Right ventricle myocardium inferior (tissue), 1 donor: Measurements from ENCODE around the gene EPHA1. TPM values are rescaled to one million over a fixed set of nuclear protein-coding genes. Genes with fewer than 3 reads are reported as not detected.
"Not testable (repeated sequence)": the region's sequence is repeated elsewhere in the genome, so short reads cannot be mapped to it uniquely, and the experiment has no call there.

Experiments used
- ATAC-seq: fragments of 200-7000 bp; cut with Tn5 transposase; one replicate; pipeline ENCODE4 v1.9.1; 2020; ENCODE audit warnings: mild to moderate bottlenecking, moderate library complexity
- DNase-seq: peaks from one replicate; pipeline ENCODE4 v3.0.0; 2021; ENCODE audit errors: missing footprints
- intact Hi-C: fragments of 100-400 bp; cut with DNase I; formaldehyde crosslinking; loops from one replicate; pipeline ENCODE4 v1.11.0; 2022
- total RNA-seq: library from RNA; stranded (reverse); fragmentation: NEBNext Ultra II Directional; extraction: Animal tissue kit (Norgen Biotek cat#: 25700); gene quantifications from one replicate; pipeline ENCODE4 v1.2.1, GENCODE V29; 2021
- donor health status: DM: no; HTN: yes; CAD: no; lungs with severe emphysema.

The EPHA1 gene
- total RNA-seq, 1 donor from 2014 or later = not detected

DNA sequence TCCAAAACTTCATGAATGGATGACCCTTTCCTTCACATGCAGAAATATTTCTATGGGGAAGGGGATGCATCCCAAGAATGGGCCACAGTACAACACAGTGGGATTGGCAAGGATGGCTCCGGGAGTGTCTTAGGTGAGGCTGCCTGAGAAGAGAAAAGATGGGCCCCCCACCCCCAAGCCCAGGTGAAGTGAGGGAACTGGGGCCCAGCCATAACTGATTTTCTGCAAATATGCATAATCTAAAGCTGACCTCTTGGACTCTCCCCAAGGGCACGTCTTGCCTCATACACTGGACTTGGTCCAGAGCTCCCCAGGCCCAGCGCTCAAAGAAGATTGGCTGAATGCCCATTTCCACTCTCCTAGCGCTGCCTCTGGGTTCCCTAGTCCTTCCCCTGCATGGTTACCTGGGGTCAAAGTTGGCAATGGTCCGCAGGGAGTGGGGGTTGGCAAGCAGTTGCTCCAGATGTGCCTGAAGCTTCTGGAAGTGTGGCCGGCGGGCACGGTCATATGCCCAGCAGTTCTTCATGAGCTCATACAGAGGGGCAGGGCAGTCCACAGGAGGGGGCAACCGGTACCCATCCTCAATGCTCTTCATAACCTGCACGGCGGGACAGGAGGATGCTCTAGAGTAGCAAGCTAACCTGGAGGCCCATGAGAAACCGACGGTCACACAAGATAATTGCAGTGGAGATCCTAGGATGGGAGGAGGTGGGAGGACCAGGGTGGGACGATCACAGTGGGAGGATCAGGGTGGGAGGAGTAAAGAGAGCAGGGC, 15.2 kb downstream of the EPHA1 start:
- intact Hi-C loops = loop anchor here (10.0 kb wide), 1 partner anchor 511 kb away; the partner anchor contains the start of gene TCAF1
- DNase-seq = peak; percentile 63
- ATAC-seq = no peak

DNA sequence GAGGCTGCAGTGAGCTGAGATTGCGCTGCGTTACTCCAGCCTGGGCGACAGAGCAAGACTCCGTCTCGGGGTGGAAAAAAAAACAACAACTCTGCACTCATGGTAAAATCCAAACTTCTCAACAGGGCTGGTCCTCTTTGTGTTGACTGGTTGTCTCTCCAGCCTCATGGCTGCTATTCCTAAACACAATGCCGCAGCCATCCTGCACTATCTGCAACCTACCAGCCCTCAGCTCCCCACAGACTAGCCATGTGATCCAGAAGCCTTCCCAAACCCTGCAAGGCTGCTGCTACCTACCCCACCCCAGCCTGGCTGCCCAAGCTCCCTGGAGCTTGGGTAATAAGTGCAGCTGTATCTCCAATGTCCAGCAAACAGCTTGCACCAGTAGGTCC, 15.8 kb downstream of the EPHA1 start:
- peak; percentile 30 for DNase-seq
- ATAC-seq = no peak
- intact Hi-C loops = loop anchor here (10.0 kb wide), 1 partner anchor 512 kb away; the partner anchor contains the start of gene TCAF1

DNA sequence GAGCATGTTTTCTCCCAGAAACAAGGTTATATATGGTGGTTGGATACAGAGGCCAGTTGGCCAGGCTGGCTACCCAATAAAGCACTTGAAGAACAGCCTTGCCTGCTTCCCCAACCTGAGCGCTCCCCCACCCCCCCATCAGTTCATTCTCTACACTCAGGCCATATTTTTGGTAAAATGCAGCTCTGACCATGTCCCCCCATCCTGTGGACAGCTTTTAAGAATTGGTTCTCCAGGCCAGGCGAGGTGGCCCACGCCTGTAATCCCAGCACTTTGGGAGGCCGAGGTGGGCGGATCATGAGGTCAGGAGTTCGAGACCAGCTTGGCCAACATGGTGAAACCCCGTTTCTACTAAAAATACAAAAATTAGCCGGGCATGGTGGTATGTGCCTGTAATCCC, 16.2 kb downstream of the EPHA1 start:
- peak; percentile 11 for DNase-seq
- not testable (repeated sequence) for ATAC-seq
- intact Hi-C loops = loop anchor here (10.0 kb wide), 1 partner anchor 512 kb away; the partner anchor contains the start of gene TCAF1

- intact Hi-C loops = loop anchor here (1.0 to 10.0 kb wide), 2 partner anchors 9 to 513 kb away; partner anchors contain the start of gene TCAF1
- DNase-seq (peak; percentile 79), ATAC-seq (peak; percentile 81)
Observed at GRCh38 chr7:143391462-143392404, 16.9 kb downstream of the EPHA1 start.

DNA sequence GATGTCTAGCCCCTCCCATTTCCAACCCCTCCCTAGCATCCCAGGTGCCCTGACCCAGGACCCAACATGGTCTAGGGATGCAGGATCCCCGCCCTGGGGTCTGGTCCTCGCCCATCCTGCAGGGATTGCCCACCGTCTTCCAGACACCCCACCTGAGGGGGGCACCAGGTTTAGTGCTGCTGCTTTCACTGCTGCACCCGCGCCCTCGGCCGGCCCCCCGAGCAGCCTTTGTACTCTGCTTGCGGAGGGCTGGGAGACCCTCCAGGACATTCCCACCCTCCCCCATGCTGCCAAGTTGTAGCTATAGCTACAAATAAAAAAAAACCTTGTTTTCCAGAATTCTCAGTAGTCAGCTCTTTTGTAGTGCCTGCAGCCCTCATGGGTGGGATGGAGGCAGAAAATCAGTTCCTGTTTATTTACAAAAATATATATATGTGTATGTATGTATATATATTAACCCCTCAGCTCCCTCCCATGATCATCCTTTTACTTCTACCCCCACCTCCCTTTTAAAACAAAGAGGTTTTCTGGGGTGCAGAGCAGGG, 17.8 kb downstream of the EPHA1 start:
- intact Hi-C loops = loop anchor here (1.0 to 10.0 kb wide), 2 partner anchors 9 to 514 kb away; partner anchors contain the start of gene TCAF1
- DNase-seq = peak; percentile 68
- no peak for ATAC-seq

- ATAC-seq = no peak
- intact Hi-C loops = loop anchor here (10.0 kb wide), 1 partner anchor 515 kb away; the partner anchor contains the start of gene TCAF1
- DNase-seq = peak; percentile 55
Observed at GRCh38 chr7:143390104-143390772, 18.4 kb downstream of the EPHA1 start.

DNA sequence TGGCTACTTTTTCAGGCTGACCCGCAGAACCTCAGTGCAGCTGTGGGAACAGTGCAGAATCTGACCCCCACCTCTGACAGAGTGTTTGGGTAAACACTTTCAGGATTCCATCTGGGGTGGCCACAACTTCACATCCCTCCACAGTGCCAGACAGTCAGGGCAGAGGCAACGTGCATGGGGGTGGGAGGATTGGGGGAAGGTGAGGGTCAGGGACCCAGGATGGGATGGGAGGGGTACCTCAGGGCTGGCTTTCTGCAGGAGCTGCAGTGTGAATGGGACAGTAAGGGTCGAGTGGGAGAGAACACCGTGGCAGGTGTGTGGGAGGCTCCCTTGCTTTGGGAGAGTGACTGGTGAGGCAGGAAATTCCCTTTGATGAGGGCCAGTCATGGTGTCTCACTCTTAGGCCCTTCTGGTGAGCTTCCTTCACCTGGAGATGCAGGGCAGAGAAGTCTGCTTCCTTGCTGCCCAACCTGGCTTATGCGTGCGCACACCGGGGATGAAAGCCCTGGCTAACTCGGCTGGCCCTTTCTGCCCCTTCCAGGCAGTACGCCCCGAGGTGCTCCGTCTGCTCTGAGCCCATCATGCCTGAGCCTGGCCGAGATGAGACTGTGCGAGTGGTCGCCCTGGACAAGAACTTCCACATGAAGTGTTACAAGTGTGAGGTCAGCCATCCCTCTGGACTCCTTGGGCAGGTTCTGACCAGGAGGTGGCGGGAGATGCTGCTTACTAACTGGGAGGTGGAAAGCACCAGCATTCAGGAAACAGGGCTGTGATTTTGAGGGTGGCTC, 19.1 kb downstream of the EPHA1 start:
- no peak for DNase-seq
- no peak for ATAC-seq
- intact Hi-C loops = loop anchor here (10.0 kb wide), 1 partner anchor 515 kb away; the partner anchor contains the start of gene TCAF1

DNA sequence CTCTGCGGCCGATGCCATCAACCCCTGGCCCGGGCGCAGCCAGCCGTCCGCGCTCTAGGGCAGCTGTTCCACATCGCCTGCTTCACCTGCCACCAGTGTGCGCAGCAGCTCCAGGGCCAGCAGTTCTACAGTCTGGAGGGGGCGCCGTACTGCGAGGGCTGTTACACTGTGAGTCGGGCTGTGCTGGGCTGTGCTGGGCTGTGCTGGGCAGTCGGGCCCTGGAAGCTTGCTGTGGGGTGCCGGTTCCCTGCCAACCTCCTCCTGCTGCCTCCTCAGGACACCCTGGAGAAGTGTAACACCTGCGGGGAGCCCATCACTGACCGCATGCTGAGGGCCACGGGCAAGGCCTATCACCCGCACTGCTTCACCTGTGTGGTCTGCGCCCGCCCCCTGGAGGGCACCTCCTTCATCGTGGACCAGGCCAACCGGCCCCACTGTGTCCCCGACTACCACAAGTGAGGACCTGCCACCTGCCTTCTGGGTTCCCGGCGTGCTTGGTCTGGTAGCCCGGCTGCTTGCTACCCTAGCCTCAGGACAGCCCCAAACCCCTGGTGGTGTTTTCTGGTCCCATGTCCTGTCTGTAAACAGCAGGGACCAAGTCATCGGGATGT, 20.1 kb downstream of the EPHA1 start:
- ATAC-seq = no peak
- no peak for DNase-seq
- intact Hi-C loops = no loop called here

DNA sequence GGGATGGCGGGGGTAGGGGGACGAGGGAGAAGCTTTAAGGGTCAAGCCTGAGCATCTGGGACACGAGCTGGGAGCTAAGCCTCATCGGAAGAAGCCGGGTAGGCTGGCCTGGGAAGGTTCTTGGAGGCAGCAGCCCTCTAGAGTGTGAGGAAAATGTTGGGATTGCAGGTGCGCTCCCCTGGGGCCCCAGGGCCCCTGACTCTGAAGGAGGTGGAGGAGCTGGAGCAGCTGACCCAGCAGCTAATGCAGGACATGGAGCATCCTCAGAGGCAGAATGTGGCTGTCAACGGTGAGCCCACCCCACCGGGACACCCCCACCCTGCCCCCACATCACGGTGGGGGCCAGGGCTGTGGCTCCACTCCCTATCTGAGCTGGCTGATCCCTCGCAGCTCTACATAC, 20.6 kb downstream of the EPHA1 start:
- ATAC-seq (no peak), DNase-seq (peak; percentile 26)
- intact Hi-C loops = no loop called here

DNA sequence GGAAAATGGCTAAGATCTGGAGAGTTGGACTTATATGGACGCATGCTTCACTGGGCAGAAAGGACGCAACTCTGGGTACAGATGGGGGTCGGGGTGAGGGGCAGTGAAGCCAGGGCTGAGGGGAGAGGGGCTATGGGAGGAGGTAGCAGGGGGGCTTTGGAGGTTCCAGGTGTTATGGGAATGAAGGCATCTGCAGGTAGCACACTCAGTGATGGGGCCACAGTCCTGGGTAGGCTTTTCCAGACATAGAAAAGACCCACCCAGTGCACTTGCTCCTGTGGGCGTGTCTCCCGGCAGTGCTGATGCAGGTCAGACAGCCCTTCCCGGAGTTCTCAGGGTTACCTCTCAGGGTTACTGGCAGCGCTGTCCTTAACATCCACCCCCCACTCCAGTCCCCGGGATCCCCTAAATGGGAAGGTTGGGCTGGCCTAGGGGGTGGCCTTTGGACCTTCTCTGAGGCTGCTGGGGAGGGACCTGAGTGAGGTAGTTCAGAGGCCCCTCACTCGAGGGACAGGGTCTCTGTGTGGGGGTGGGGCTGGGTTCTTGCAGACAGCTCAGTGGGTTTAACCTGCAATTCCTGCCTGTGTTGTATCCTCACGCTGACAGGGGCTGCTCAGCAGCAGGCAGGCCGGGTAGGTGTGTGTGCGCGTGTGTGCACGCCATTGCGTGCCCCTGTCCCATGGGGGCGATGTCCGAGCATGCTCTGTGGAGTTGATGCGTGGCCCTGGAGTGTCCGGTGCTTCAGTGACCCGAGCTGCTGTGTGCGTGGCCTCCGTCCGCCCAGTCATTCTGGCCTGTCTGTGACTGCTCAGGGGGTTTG, 21.3 kb downstream of the EPHA1 start:
- intact Hi-C loops = no loop called here
- DNase-seq (peak; percentile 58), ATAC-seq (no peak)

DNA sequence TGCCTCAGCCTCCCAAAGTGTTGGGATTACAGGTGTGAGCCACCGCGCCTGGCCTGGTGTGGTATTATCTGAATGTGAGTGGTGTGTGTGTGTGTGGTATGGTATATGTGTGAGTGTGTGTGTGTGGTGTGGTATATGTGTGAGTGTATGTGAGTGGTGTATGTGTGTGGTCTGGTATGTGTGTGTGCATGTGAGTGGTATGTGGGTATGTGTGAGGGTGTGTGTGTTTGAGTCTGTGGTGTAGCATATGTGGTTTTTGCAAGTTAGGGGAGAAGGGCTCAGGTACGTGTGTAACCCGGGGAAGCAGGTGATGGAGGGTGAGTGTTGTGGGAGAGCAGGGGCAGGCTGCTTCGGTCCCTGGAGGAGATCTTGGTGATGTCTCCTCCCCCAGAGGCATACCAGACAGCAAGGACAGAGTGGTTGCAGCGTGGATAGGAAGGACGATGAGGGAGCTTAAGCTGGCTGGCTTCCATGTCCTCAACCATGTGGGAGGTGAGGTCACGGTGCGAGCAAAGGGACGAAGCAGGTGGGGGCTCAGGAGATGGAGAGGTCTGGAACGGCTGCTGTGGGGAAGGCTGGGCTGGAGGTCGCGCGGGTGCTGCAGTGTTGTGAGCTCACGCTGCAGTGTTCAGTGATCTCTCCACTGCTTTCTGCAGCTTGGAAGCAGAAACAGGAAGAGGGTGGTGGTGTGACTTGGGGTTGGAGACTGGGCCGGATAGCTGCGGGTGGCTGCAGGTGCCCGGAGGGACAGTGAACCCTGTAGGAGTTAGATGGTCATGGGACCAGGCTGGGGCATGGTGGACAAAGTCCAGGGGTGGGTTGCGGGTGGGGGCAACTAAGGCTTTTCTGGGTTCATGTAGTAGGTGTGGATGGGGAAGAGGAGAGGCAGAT, 22.5 kb downstream of the EPHA1 start:
- ATAC-seq = no peak
- intact Hi-C loops = no loop called here

GRCh38 chr7:143384661-143385631, 23.7 kb downstream of the EPHA1 start:
- intact Hi-C loops = no loop called here
- DNase-seq = peak; percentile 64
- ATAC-seq = no peak

More for the DNA sequence above, 22.5 kb downstream of the EPHA1 start:
- peak; percentile 72 for DNase-seq

- DNase-seq (peak; percentile 33), ATAC-seq (no peak)
- intact Hi-C loops = no loop called here
Observed at GRCh38 chr7:143384148-143384547, 24.5 kb downstream of the EPHA1 start.

DNA sequence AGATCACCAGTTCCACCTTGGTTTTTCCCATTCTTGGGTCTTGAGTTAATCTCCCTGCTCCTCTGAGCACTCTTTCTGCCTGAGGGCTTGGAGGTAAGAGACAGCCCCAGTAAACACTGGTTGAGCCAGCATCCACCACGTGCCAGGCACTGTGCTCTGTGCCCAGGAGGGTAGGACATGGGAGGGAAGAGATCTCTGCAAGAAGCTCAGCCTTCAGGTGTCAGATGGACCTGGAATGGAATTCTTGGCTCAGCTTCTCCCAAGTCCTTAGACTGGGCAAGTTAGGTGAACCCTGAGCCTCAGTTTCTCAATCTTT, 25.1 kb downstream of the EPHA1 start:
- ATAC-seq (no peak), DNase-seq (no peak)
- intact Hi-C loops = no loop called here
